GM20431 (cell line): ENCODE measurements around the gene RNPS1.

Source experiments
- in situ Hi-C: fragments of 300-500 bp; cut with MseI, MboI; formaldehyde crosslinking; loops from one replicate; pipeline ENCODE4 v1.15.0; 2020; ENCODE audit warnings: low sequenced_read_pairs; ENCODE audit not compliant: unreplicated experiment

Gene RNPS1

GRCh38 chr16:2237493-2238149 lies 30.3 kb downstream of the RNPS1 start:
- in situ Hi-C loops, result no loop called here

GRCh38 chr16:2237102-2237482 lies 30.8 kb downstream of the RNPS1 start:
- in situ Hi-C loops, result no loop called here

GRCh38 chr16:2236337-2237101 lies 31.4 kb downstream of the RNPS1 start, which contains the start of gene DNASE1L2:
TSS of gene DNASE1L2 (plus strand) at chr16:2236444. CDS start at chr16:2236817, 373 bp downstream.
- in situ Hi-C loops, result no loop called here

GRCh38 chr16:2235695-2236336 lies 32.1 kb downstream of the RNPS1 start:
- in situ Hi-C loops, result no loop called here

GRCh38 chr16:2235234-2235651 lies 32.7 kb downstream of the RNPS1 start:
- in situ Hi-C loops, result no loop called here

GRCh38 chr16:2234813-2235170 lies 33.1 kb downstream of the RNPS1 start:
- in situ Hi-C loops, result no loop called here

- in situ Hi-C loops, result no loop called here
Observed at GRCh38 chr16:2233872-2234812, 33.8 kb downstream of the RNPS1 start.

GRCh38 chr16:2233046-2233775 lies 34.7 kb downstream of the RNPS1 start:
- in situ Hi-C loops, result no loop called here

GRCh38 chr16:2232094-2232990 lies 35.6 kb downstream of the RNPS1 start:
- in situ Hi-C loops, result no loop called here

- in situ Hi-C loops, result no loop called here
Observed at GRCh38 chr16:2231016-2231931, 36.7 kb downstream of the RNPS1 start.

GRCh38 chr16:2230376-2230775 lies 37.5 kb downstream of the RNPS1 start:
- in situ Hi-C loops, result no loop called here

- in situ Hi-C loops, result no loop called here
Observed at GRCh38 chr16:2229632-2230250, 38.2 kb downstream of the RNPS1 start.

GRCh38 chr16:2229091-2229490 lies 38.8 kb downstream of the RNPS1 start:
- in situ Hi-C loops, result no loop called here

GRCh38 chr16:2228161-2228824 lies 39.6 kb downstream of the RNPS1 start:
- in situ Hi-C loops, result no loop called here

GRCh38 chr16:2226918-2227317 lies 41.0 kb downstream of the RNPS1 start:
- in situ Hi-C loops, result no loop called here

- in situ Hi-C loops, result no loop called here
Observed at GRCh38 chr16:2226245-2226793, 41.6 kb downstream of the RNPS1 start.
